NB4 (cell line): ENCODE measurements around the gene SLC35F6.
A peak's percentile ranks its signal among the peaks of the same experiment; 100 is the strongest.
"Not testable (repeated sequence)": the region's sequence is repeated elsewhere in the genome, so short reads cannot be mapped to it uniquely, and the experiment has no call there.

ENCODE experiments used
- DNase-seq: peaks from one replicate; pipeline ENCODE4 v3.0.0; 2010; ENCODE audit warnings: low read depth
- H3K4me3 ChIP-seq: one replicate; pipeline ENCODE4 v1.5.1; 2011; ENCODE audit warnings: mild to moderate bottlenecking, low read depth, low read length, moderate library complexity
- CTCF ChIP-seq: IDR thresholded peaks from one replicate; pipeline ENCODE4 v1.5.1; 2012; ENCODE audit warnings: low read depth, low read length
- MAX ChIP-seq: IDR thresholded peaks from 2 replicates; pipeline ENCODE4 v1.6.1; 2011; ENCODE audit warnings: low read depth, low read length
- MYC ChIP-seq: IDR thresholded peaks from 2 replicates; pipeline ENCODE4 v1.6.1; 2011; ENCODE audit warnings: low read depth, low read length
- POLR2A ChIP-seq: IDR thresholded peaks from 2 replicates; pipeline ENCODE4 v1.6.1; 2011; ENCODE audit warnings: mild to moderate bottlenecking; ENCODE audit not compliant: insufficient read length; ENCODE audit errors: extremely low read depth

Gene SLC35F6

GRCh38 chr2:26742048-26742770 lies 21.9 kb upstream of the SLC35F6 start:
- TF ChIP-seq CTCF (no peak), MYC (no peak), POLR2A (no peak), MAX (no peak)
- no peak overlapping the region for H3K4me3 ChIP-seq
- no peak for DNase-seq

DNA sequence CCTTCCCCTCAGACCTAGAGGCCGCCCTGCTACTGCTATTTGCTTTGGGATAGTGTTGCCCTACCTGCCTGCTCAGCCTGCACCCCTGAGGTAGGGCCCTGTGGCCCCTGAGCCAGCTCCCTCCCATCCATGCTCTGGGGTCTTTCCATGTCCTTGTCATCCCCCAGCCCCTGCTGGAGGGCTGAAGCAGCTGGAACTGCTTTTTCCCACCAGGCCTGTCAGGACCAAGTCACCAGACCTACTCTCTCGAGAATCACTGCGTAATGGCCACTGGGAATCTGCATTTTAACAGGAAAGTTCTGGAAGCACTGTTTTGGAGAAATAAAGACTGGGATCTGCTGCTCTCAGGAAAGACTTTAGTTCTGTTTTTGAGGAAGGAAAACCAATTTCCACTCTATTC lies 20.2 kb upstream of the SLC35F6 start:
- H3K4me3 ChIP-seq: no peak overlapping the region
- DNase-seq: no peak
- TF ChIP-seq MAX: no peak

- DNase-seq: no peak
- H3K4me3 ChIP-seq: no peak overlapping the region
- no peak for TF ChIP-seq CTCF
- no peak for TF ChIP-seq MAX
- TF ChIP-seq POLR2A: no peak
- TF ChIP-seq MYC: no peak
These were observed 19.1 kb upstream of the SLC35F6 start for GRCh38 chr2:26744953-26745352.

DNA sequence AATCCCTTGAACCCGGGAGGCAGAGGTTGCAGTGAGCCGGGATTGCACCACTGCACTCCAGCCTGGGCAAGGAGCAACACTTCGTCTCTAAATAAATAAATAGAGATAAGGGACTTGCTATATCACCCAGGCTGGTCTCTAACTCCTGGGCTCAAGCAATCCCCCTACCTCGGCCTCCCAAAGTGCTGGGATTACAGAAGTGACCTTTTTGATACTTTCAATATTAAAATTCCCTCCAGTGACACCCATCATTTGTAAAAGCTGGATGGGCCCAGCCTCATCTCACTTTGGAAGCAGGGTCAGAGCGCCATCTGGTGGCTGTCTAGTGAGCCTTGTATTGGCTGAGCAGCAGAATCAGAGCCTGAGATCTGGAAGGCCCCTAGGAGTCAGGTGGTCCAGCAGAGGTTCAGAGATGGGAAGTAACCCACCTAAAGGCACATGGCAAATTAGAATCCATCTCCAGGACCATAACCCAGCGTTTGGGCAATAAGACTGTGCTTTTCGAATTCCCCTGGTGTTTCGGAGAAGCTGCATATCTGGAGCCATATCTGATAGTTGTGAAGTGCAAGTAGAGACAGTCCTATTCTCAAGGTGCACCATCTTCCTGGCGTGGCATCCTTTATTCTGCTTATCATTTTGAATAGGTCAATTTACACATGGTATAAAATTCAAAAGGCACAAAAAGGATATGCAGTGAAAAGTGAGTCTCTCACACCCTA lies 18.3 kb upstream of the SLC35F6 start:
- DNase-seq: peak; percentile 84
- H3K4me3 ChIP-seq: no peak overlapping the region
- TF ChIP-seq MAX: peak; percentile 36
- no peak for TF ChIP-seq POLR2A
- TF ChIP-seq MYC: no peak
- TF ChIP-seq CTCF: peak; percentile 98

GRCh38 chr2:26746934-26747333 lies 17.1 kb upstream of the SLC35F6 start:
- DNase-seq: no peak
- TF ChIP-seq MAX (no peak), CTCF (no peak), POLR2A (no peak), MYC (no peak)
- H3K4me3 ChIP-seq: no peak overlapping the region

- DNase-seq, H3K4me3 ChIP-seq: not testable (repeated sequence)
These were observed 14.2 kb upstream of the SLC35F6 start for GRCh38 chr2:26749787-26750420.

- not testable (repeated sequence) for H3K4me3 ChIP-seq, DNase-seq
These were observed 13.6 kb upstream of the SLC35F6 start for GRCh38 chr2:26750467-26750866.
